Common myeloid progenitor, CD34-positive (primary cell): ENCODE data around the gene RFX6.

Experiments used
- CTCF ChIA-PET: fragments of 350-600 bp; sonication (Branson Sonifier 250); formaldehyde crosslinking; loops from one replicate; lab custom pipeline; 2021; ENCODE audit warnings: antibody characterized with exemption; lab: Charles Lee
- POLR2A ChIA-PET: fragments of 350-600 bp; sonication (Branson Sonifier 250); formaldehyde crosslinking; loops from one replicate; lab custom pipeline; 2021; ENCODE audit warnings: antibody characterized with exemption; lab: Charles Lee
- DNase-seq, 3 donors: peaks; one replicate each; pipeline versions ENCODE4 v3.0.0 to v3.0.0-alpha.2; 2013
- H3K27ac ChIP-seq, 2 experiments: 1 replicate in 1 of 2; 2 replicates in 1 of 2; pipeline ENCODE4 v1.7.0; 2013; ENCODE audit warnings: inconsistent platforms in 2 of 2, low read length in 2 of 2, mild to moderate bottlenecking in 2 of 2, low read depth in 1 of 2, moderate library complexity in 1 of 2; ENCODE audit not compliant: severe bottlenecking in 2 of 2, insufficient read depth in 1 of 2, poor library complexity in 1 of 2
- H3K27me3 ChIP-seq, 5 experiments: replicated peaks in 2 of 5; 1 replicate in 3 of 5; 2 replicates in 2 of 5; pipeline versions ENCODE4 v1.6.1 to v1.7.0; 2013; ENCODE audit warnings: low read length in 4 of 5, mild to moderate bottlenecking in 2 of 5, moderate library complexity in 2 of 5, inconsistent platforms in 1 of 5; ENCODE audit not compliant: insufficient read depth in 5 of 5, control insufficient read depth in 4 of 5
- H3K36me3 ChIP-seq, 4 experiments: 1 replicate in 2 of 4; 2 replicates in 2 of 4; pipeline versions ENCODE4 v1.6.1 to v1.7.0; 2013; ENCODE audit warnings: low read length in 3 of 4, control low read depth in 1 of 4, mild to moderate bottlenecking in 1 of 4; ENCODE audit not compliant: control insufficient read depth in 4 of 4, insufficient read depth in 4 of 4
- H3K4me1 ChIP-seq, 4 experiments: 1 replicate in 3 of 4; 2 replicates in 1 of 4; pipeline versions ENCODE4 v1.6.1 to v1.7.1; 2013; ENCODE audit warnings: low read length in 3 of 4, mild to moderate bottlenecking in 3 of 4, control low read depth in 1 of 4, inconsistent platforms in 1 of 4, moderate library complexity in 1 of 4; ENCODE audit not compliant: control insufficient read depth in 4 of 4, insufficient read depth in 4 of 4; ENCODE audit errors: control extremely low read depth in 1 of 4
- H3K4me3 ChIP-seq, 7 experiments: 1 replicate in 4 of 7; 2 replicates in 3 of 7; pipeline versions ENCODE4 v1.5.1 to v1.7.0; 2013; ENCODE audit warnings: mild to moderate bottlenecking in 7 of 7, low read length in 6 of 7, moderate library complexity in 6 of 7, inconsistent platforms in 2 of 7, low read depth in 2 of 7, control low read depth in 1 of 7; ENCODE audit not compliant: insufficient read depth in 4 of 7, control insufficient read depth in 1 of 7; ENCODE audit errors: extremely low read depth in 1 of 7
- H3K9me3 ChIP-seq, 5 experiments: 1 replicate in 4 of 5; 2 replicates in 1 of 5; pipeline versions ENCODE4 v1.6.1 to v1.7.1; 2013; ENCODE audit warnings: low read length in 4 of 5, mild to moderate bottlenecking in 2 of 5, inconsistent platforms in 1 of 5, low read depth in 1 of 5, moderate library complexity in 1 of 5; ENCODE audit not compliant: control insufficient read depth in 4 of 5, insufficient read depth in 2 of 5; ENCODE audit errors: control extremely low read depth in 1 of 5
- WGBS: methylation state at CpG from one replicate; pipeline ENCODE4 v1.1.5; 2013; ENCODE audit not compliant: insufficient coverage; 5-methylcytosine and 5-hydroxymethylcytosine counted together

The RFX6 gene

GRCh38 chr6:116979560-116979959 lies 102.5 kb downstream of the RFX6 start:
- no peak overlapping the region for H3K27ac ChIP-seq
- H3K4me3 ChIP-seq, result no peak overlapping the region
- WGBS, result 86% methylated on average over 1 of the region's 1 CpG
- no peaks in the 10 kb centered on the region for H3K36me3 ChIP-seq
- H3K9me3 ChIP-seq, result peaks cover 0 to 4% (median 1%) of the 10 kb centered on the region in 5 experiments
- no peaks in the 10 kb centered on the region for H3K4me1 ChIP-seq
- POLR2A ChIA-PET, result no interaction called here
- DNase-seq, result no peak
- CTCF ChIA-PET, result no interaction called here
- peaks cover 0 to 3% (median 0%) of the 10 kb centered on the region in 5 experiments for H3K27me3 ChIP-seq
